ENCODE data around the gene VPS13C.
"Not testable (repeated sequence)": the region's sequence is repeated elsewhere in the genome, so short reads cannot be mapped to it uniquely, and the experiment has no call there.

VPS13C gene

DNA sequence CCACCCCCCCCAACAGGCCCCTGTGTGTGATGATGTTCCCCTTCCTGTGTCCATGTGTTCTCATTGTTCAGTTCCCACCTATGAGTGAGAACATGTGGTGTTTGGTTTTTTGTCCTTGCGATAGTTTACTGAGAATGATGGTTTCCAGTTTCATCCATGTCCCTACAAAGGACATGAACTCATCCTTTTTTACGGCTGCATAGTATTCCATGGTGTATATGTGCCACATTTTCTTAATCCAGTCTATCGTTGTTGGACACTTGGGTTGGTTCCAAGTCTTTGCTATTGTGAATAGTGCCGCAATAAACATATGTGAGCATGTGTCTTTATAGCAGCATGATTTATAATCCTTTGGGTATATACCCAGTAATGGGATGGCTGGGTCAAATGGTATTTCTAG lies 12.0 kb downstream of the VPS13C start:
- DNase-seq (ENCODE audit: low read depth in 2 of 2, low spot score in 1 of 2) = not testable (repeated sequence)

DNA sequence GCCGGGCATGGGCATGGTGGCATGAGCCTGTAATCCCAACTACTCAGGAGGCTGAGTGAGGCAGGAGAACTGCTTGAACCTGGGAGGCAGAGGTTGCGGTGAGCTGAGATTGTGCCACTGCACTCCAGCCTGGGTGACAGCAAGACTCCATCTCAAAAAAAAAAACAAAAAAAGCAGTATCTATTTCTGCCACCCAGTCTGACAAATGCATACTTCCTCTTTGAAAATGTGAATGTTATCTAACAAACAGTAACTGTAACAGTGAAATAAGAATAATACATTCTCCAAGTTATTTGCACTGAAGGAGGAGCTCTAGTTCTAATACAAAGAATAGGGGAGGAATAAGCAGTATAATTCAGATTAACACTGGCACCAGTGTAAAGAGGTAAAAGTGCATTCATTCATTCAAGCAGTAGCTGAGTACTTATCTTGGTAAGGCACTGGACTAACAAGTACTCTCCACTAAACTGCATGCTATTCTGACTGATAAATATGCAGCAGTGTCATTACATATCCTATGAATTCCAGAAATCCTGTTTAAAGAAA lies 12.9 kb downstream of the VPS13C start:
- DNase-seq (ENCODE audit: low read depth in 2 of 2, low spot score in 1 of 2) = no peak

DNA sequence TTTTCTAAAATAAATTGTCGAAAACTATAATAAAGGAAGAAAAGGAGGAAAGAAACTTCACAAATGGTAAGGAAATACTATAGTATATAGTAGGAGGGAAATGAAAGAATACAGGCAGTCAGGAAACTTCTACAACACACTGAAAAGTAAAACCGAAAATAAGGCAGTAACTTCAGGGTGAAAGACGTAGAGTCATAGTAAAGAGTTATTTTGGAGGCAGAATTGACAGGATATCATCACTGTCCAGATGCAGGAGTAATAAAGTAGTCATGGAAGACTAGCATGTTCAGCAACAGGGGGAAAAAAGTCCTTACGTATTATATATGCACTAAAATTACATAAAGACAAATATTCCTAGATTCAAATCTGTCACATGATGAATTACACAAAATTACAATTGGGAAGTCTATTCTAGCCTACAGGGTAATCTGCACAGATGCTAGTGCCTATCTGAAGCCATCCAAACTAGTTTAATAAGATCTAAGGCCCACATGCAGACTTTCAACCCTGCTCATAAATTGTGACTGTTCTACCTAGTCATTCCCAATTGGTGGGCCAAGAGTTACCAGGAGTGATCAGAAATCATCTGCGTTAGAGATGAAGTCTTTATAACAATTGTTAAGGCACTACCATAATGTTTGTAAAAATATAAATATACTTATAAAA lies 14.0 kb downstream of the VPS13C start:
- no peak for DNase-seq (ENCODE audit: low read depth in 2 of 2, low spot score in 1 of 2)

DNA sequence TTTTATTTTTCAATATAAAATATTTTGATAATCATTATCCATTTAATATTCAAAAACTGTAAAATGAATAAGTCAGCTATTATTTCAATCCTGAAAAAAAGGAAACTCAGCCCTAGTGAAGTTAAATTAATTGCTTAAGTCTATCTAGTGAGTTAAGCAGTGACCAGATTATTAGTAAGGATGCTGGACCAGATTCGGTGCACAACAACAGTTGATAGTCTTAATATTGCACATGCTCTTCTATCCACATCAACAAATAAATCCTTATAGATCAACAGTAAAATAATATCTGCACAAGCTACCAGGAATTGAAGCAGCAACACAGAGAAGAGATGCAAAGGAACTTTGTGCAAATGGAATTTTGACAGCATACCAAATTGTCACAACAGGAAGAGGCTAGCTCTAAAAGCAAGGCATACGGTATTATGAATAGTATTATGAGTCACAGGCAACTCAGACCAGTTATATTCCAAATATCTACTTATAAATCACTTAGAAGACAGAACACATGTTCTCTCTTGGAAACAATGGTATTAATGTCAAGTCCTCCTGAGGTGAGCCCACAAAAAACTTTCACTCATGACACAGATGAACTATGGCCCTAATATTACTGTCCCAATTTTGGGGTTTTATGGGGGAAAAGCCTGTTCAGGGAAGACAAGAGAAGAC lies 24.9 kb downstream of the VPS13C start:
- no peak for DNase-seq (ENCODE audit: low read depth in 2 of 2, low spot score in 1 of 2)

DNA sequence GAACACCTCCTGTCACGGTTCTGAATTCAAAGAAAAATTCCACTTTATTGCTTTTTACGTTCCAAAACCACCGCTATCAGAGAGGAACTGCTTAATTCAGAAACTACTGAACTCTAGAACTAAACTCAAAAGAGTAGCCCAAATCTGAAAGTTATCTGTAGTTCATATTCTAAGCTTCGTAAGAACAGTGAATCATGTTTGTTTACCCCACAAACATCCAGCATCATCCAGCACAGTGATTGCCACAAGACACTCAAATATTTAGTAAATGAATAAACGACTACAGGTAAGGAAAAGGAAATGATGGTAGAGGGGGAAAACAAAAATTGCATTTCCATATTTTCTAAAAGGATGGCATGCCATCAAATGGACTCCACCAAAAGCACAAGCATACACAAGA lies 32.3 kb downstream of the VPS13C start:
- no peak for DNase-seq (ENCODE audit: low read depth in 2 of 2, low spot score in 1 of 2)

DNA sequence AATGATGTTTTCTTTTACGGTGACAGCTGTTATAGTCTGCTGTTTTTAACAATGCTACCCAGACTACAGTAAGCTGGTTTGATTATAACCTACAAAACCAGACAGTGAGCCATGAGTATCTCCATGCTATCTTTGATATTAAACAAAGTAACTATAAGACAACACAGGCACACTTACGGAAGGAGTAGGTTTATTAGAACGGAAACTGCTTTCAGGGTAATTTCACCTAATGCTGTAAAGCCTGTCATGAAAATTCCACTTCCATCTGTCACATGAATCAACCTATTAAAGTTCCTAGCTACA lies 33.0 kb downstream of the VPS13C start:
- no peak for DNase-seq (ENCODE audit: low read depth in 2 of 2, low spot score in 1 of 2)

DNA sequence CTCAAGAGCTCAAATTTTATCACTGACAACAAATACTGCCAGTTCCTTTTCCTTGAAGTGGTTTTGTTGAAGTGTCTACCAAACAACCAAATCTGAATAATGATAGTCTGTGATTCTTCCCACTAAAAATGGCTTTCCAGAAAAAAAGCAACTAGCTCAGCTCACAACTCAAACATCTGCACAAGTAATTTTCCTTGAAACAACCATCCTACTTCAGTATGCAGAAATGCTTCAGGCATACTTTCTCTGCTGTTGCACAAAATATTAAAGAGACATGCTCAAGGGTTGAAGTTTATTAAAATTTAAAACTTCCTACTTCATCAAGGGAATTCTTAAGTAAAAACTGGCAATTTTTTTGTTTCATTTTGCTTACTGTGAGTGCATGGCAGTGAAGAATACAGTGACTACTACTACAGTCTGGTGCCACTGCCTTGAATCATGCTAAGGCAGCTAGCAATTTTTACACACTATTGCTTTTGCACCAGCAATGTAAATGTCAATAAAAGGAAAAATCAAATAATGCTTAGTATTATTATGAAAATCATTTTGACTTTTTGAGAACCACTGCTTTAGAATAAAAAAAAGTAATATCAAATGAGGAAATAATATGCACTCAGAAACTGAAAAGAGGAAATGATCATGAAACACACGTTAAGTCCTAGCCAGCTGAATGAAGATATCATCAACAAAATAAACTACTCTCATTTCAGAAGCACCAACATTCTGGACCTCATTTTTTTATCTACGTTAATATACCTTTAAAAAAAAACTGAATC lies 33.6 kb downstream of the VPS13C start:
- DNase-seq (ENCODE audit: low read depth in 2 of 2, low spot score in 1 of 2) = no peak

DNA sequence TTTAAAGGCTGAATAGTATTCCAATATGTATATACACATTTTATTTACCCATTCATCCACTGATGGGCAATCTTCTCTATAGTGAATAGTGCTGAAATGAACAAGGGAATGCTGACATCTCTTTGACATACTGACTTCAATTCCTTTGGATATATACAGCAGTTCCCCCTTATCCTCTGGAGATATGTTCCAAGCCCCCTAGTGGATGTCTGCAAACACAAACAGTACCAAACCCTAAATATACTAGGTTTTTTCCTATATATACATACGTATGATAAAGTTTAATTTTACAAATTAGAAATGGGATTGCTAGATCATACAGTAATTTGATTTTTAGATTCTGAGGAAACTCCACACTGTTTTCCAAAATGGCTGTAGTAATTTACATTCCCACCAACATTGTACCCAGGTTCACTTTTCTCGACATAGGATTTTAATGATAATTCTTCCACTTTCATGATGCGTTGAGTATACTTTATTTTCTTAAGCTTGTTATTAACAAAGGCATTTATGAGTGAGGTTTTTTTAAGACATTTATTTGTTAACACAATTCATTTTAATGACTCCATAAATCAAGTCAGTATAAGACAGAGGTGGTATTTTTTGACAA lies 38.2 kb downstream of the VPS13C start:
- DNase-seq (ENCODE audit: low read depth in 2 of 2, low spot score in 1 of 2) = no peak

DNA sequence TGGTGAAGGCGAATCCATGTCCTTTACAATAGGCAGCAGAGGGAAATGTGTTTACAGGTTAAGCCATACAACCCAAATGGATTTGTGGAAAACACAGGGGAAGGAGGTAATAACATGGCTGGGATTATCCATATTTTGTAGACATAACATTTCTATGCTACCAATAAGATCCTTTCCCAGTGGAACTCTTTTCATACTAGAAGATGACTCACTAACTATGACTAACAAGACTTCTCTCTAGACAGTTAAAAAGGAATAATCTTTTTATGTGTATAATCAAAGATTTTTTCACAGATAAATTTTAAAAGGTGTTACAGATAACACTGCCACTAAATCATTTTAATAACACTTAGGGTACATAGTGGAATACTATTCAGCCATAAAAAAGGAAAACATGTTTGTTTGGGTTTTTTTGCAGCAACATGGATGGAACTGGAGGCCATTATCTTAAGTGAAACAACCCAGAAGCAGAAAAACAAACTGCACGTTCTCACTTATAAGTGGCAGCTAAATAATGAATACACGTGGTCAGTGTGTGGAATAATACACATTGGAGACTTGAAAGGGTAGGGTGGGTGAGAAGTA lies 39.6 kb downstream of the VPS13C start:
- no peak for DNase-seq (ENCODE audit: low read depth in 2 of 2, low spot score in 1 of 2)

DNA sequence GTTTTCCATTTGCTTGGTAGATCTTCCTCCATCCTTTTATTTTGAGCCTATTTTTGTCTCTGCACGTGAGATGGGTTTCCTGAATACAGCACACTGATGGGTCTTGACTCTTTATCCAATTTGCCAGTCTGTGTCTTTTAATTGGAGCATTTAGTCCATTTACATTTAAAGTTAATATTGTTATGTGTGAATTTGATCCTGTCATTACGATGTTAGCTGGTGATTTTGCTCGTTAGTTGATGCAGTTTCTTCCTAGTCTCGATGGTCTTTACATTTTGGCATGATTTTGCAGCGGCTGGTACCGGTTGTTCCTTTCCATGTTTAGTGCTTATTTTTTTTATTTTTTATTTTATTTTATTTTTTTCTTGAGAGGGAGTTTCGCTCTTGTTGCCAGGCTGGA lies 54.9 kb downstream of the VPS13C start:
- not testable (repeated sequence) for DNase-seq (ENCODE audit: low read depth in 2 of 2, low spot score in 1 of 2)

DNA sequence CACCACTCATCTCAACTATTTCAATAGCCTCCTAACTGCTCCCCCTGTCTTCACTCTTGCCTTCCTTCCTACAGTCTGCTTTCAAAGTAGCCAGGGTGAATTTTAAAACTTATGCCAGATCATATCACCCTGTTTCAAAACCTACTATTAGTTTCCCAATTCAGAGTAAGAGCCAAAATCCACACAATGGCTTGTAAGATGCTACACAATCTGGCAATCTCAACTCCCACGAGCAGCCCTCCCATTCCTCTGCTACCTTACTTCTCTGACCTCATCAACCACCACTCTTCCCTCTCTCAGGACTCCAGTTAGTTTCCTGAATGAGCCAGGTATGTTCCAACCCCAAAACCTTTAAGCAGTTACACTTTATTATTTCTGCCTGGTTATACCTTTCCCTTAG lies 62.5 kb downstream of the VPS13C start:
- no peak for DNase-seq (ENCODE audit: low read depth in 2 of 2, low spot score in 1 of 2)

DNA sequence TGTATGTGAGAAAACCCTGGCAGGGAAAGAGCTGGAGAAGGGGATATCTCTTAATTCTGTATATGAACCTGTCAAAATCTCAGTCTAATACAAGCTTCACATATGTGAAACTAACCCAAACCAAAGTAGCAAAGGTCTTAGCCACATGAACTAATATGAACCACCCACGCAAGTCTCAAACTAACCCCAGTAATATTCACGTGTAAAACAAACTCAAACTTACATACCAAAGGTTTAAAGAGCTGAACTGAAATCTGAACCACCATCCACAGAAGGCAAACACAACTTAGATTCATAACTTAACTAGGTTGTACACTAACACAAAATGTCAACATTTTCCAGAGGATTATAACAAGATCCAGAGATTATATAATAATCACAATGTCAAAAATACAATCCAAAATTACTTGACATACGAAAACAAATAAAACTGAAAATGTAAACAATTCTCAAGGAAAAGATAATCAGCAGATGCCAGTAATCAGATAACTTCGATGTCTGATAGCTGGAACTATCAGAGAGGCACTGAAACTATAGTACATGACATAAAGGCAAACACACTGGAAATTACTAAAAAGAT lies 64.1 kb downstream of the VPS13C start:
- no peak for DNase-seq (ENCODE audit: low read depth in 2 of 2, low spot score in 1 of 2)

DNA sequence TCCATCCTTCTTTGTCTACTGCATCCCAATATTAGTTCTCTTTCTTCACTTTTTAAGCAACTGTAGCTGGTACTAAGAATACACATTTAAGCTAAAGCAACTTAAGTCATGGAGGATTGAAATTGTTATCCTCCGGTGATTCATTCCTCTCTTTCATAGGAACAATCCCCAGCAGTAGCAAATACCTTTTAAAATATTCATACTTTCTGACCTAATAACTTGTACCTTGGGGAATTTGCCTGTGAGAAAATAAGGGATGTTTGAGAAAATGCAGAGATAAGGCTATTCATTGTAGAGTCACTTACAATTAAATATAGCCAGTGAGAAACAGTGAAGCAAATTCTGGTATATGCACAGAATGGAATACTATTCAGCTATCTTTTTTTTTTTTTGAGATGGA lies 66.0 kb downstream of the VPS13C start:
- DNase-seq (ENCODE audit: low read depth in 2 of 2, low spot score in 1 of 2) = no peak

DNA sequence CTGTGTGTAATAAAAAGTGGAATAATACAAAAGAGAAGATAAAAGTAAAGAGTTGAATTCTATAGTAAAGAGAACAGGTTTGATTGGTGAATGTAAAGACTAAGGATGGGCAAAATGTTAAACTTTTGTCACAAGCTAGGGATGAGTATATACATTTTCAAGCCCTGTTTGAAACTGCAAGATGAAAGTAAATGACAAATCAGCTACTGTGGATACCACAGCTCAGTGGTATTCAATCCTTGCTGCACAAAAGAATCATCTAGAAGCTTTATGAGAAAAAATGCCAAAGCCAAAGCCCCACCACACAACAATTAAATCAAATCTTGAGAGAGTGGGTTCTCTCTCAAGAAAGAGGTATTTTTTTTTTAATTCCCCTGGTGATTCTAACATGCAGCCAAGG lies 67.7 kb downstream of the VPS13C start:
- DNase-seq (ENCODE audit: low read depth in 2 of 2, low spot score in 1 of 2) = no peak

DNA sequence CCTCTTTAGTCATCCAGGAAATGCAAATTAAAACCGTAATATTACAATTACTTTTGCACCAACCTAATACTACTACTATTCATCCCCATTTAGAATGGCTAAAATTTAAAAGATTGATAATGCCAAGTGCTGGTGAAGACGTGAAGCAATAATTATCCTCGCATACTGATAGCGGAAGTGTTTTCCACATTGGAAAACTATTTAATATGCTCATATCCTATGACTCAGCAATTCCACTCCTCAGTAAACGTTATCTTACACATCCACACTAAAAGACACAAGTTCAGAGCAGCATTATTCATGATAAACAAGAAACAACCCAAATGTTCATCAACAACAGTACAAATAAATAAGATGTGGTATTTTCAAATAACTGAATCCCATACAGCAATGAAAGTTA lies 70.6 kb downstream of the VPS13C start:
- no peak for DNase-seq (ENCODE audit: low read depth in 2 of 2, low spot score in 1 of 2)

DNA sequence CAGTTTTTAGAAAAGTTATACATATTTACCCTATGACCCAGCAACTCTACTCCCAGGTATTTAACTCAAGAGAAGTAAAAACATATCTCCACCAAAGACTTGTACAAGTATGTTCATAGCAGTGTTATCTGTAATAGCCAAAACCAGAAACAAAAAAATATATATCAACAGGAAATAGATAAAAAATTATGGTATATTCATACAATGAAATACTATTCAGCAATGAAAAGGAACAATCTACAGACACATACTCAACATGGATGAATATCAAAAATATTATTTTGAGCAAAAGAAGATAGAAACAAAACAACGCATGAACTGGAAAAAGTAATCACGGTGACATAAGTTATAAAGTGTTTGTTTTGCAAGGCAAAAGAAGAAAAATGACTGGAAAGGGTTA lies 72.4 kb downstream of the VPS13C start:
- DNase-seq (ENCODE audit: low read depth in 2 of 2, low spot score in 1 of 2) = no peak

DNA sequence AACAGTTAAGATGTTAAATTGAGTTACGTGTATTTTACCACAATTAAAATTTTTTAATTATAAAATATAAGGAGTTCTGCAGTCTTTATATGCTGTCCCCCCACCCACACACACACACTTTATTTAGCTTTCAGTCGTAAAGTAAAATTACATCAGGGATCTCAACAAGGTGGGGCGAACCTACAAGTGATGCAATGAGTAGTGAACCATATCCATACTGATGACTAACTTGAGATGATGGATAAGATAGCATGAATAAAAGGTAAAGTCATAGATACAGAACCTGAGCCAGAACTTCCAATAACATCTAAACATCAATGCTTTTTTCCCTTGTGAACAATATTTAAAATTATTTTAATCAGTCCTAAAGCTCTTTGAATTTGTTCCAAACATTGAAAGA lies 77.2 kb downstream of the VPS13C start:
- no peak for DNase-seq (ENCODE audit: low read depth in 2 of 2, low spot score in 1 of 2)

DNA sequence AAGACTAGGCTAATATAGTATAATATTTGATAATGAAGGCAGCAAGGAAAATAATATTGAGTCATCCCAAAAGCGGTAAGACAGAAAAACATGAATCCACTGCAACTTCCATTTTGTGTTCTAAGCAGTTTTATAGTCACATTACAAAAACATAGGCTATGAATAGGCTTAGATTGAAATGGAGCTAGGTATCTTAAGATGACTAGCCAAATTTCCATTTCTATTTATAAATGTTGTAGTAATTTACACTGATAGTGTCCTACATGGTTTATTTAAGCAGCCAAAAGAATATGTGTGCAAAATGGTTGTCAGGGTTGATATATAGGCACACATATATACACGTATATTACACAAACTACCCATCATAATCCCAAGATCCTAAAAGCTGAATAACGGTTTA lies 82.0 kb downstream of the VPS13C start:
- no peak for DNase-seq (ENCODE audit: low read depth in 2 of 2, low spot score in 1 of 2)

DNA sequence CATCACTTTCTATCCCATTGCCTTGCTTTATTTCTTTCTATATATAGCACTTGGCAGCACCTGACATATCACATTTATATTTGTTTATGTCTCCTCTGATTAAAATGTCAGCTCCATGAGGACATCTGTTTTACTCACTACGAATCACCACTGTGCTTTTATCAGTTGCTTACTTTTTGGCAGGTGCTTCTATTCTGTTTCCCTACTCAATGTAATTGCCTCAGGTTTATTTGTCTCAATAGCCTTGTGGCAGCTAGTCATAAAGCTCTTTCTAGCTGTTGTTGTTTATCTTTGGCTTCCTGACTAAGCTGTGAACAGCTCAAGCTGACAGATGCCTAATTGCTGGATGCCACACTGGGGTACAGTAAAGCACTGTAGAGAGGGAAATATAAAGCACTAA lies 85.5 kb downstream of the VPS13C start:
- DNase-seq (ENCODE audit: low read depth in 2 of 2, low spot score in 1 of 2) = no peak

DNA sequence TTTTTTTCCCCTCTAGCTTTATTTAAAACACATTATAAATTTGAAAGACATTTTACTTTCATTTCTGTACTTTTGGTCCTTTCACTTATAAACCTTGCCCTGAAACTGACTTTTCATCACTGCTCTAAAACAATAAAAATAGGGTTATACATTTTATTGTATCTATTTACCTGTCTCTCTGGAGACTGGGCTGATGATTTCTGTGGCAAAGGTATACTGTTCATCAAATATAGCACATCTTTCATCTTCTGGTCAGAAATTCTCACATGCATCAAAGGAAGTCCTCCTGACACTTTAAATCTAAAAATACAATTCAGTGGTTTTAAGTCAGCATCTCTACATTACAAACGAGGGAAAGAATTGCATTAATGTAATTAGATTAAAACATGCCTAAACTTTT lies 86.1 kb downstream of the VPS13C start:
- DNase-seq (ENCODE audit: low read depth in 2 of 2, low spot score in 1 of 2) = no peak

DNA sequence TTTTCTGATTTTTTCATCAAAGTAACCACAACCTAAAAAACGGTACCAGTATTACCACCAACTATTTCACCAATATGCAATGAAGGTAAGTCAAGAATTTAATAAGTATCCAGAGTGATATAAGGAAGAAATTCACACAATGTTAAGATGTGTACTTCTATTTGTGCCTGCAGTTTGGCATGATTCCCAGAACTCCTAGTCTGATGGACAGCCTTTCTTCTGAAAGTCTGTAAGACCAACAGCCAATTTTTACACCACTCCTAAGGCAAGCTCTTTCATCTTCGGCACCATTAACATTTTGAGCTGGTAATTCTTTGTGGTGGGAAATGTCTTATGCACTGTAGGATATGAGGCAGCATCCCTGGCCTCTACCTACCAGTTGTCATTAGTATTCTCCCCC lies 108.3 kb downstream of the VPS13C start:
- DNase-seq (ENCODE audit: low read depth in 2 of 2, low spot score in 1 of 2) = no peak

All from stimulated activated CD8-positive, alpha-beta memory T cell treated with anti-CD3 and anti-CD28 coated beads, Interleukin-4, amount 100 ng/mL, for 4 hours (primary cell).